Stromal cell of bone marrow (primary cell): ENCODE measurements around the gene OR52E8.

ENCODE experiments used
- DNase-seq: peaks from one replicate; pipeline ENCODE4 v3.0.0-alpha.2; 2012; ENCODE audit warnings: low read depth

The OR52E8 gene

DNA sequence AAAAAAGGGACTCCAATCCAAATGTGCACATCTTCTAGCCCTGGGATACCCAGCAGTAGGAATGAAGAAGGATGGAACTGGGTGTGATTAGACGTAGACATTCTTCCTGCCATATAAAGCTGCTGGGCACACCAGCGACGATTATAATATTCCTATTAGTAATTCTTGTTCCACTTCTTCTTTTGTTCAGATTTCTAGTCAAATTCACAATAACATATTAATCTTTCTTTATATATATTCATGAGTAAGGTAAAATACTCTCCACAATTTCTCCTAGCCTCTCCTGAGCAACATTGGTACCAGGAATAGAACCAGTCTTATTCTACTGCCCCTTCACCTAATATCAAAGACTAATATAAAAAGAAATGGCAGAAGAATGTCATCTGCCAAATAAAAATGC is at the start of gene OR52E8:
OR52E8 (minus strand) TSS at position 101 of the 400 bp plus-strand sequence; CDS start at position 101, 0 bp downstream.
- DNase-seq, result no peak

DNA sequence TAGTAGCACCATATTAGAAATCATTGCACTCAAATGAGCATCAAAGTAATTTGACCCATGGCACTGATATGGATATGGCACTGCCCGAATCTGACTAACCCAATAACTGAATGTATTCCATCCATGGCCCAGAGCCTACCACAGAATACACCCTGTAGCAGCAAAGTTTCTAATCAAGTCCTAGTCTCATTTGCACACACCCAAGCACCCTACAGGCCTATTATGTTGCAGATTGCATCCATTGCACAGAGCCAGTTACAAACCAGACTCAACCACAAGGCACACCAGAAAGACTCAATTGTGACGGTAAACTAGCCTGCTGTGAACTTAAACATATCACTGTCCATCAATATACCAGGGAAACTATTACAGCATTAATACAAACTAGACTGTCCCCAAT is 42.0 kb upstream of the OR52E8 start:
- no peak for DNase-seq

- no peak for DNase-seq
Measured at GRCh38 chr11:5892908-5893307, 35.4 kb upstream of the OR52E8 start, which contains the start of gene OR52E5. TSS of gene OR52E5 (plus strand) at chr11:5893208. CDS start at chr11:5900777, 7,569 bp downstream.

- DNase-seq, result no peak
Measured at GRCh38 chr11:5891216-5891800, 33.8 kb upstream of the OR52E8 start.

DNA sequence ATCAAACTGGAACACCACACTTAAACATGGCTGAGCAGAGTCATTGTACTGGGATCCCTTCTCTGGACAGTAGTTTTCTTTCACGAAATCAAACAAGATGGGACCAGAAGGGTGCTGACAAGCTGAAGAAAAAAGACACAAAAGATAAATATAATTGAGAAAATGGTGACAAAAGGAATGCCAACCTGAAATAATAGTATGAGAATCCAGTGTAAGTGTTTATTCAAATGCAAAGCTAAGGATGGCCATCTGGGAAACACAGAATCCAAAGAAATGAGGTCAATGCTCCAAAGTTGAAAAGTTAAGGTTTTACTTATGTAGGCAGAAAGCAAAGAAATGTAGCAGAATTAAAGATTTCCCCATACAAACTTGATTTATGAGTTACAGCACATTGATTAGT is 30.2 kb upstream of the OR52E8 start:
- DNase-seq, result no peak

GRCh38 chr11:5887172-5887571 is 29.7 kb upstream of the OR52E8 start:
- DNase-seq, result no peak

- no peak for DNase-seq
Measured at GRCh38 chr11:5881756-5882155, 24.3 kb upstream of the OR52E8 start.

GRCh38 chr11:5880329-5880728 is 22.8 kb upstream of the OR52E8 start, which contains the start of gene OR52E4:
TSS of gene OR52E4 (plus strand) at chr11:5880629. CDS start at chr11:5884293, 3,664 bp downstream.
- DNase-seq, result no peak

- DNase-seq, result no peak
Measured at GRCh38 chr11:5878564-5878963, 21.1 kb upstream of the OR52E8 start.

DNA sequence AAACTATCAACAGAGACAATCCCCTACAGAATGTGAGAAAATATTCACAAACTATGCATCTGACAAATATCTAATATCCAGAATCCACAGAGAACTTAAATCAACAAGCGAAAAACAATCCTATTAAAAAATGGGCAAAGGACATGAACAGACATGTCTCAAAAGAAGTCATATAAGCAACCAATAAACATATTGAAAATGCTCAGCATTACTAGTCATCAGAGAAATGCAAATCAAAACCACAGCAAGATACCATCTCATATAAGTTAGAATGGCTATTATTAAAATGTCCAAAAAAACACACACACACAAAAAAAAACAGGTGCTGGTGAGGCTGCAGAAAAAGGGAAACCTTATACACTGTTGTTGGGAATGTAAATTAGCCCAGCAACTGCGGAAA is 8.3 kb upstream of the OR52E8 start:
- no peak for DNase-seq

GRCh38 chr11:5851002-5851401 is 6.5 kb downstream of the OR52E8 start:
- DNase-seq, result no peak

- DNase-seq, result no peak
Measured at GRCh38 chr11:5847711-5848110, 9.8 kb downstream of the OR52E8 start.

- DNase-seq, result no peak
Measured at GRCh38 chr11:5846701-5847100, 10.8 kb downstream of the OR52E8 start.

DNA sequence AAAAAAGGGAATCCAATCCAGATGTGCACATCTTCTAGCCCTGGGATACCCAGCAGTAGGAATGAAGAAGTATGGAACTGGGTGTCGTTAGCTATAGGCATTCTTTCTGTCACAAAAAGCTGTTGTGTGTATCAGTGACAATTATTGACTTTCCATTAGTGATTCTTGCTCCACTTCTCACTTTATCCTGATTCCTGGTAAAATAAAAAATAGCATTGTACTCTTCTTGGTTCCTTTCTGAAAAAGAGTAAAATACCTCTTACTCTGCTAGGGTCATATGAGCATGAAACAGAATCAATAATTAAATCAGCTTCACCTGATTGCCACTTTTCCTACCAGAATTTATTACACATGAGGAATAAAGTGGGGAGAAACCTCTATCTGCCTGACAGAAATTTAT is 15.7 kb downstream of the OR52E8 start, which contains the start of gene OR52E6:
OR52E6 (minus strand) TSS at position 101 of the 400 bp plus-strand sequence; CDS start at position 101, 0 bp downstream.
- no peak for DNase-seq

DNA sequence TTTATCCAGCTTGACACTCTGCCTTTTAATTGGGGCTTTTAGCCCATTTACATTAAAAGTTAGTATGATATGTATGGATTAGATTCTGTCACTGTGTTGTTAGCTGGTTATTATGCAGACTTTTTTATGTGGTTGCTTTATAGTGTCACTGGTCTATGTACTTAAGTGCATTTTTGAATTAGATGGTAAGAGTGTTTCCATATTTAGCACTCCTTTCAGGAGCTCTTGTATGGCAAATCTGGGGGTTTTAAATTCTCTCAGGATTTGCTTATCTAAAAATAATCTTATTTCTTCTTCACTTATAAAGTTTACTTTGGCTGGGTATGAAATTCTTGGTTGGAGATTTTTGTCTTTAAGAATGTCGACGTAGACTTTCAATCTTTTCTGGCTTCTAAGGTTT is 19.8 kb downstream of the OR52E8 start:
- no peak for DNase-seq

DNA sequence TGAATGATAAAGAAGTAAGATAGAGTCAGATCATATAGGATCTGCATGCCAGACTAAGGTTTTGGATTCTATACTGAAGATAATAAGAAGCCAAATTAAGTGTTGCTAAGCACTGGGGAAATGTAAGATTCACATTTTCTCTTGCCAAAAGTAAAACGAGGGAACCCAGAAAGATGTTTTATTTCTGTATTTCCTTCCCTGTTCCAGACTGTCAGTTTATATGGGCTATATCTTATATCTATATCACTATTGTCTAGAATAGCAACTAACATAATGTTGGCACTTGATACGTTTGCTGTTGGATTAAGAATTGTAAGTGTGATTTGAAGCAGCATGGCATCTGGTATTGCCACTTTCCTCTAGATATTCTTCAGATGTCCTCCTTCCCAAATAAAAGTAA is 24.0 kb downstream of the OR52E8 start:
- DNase-seq, result no peak

DNA sequence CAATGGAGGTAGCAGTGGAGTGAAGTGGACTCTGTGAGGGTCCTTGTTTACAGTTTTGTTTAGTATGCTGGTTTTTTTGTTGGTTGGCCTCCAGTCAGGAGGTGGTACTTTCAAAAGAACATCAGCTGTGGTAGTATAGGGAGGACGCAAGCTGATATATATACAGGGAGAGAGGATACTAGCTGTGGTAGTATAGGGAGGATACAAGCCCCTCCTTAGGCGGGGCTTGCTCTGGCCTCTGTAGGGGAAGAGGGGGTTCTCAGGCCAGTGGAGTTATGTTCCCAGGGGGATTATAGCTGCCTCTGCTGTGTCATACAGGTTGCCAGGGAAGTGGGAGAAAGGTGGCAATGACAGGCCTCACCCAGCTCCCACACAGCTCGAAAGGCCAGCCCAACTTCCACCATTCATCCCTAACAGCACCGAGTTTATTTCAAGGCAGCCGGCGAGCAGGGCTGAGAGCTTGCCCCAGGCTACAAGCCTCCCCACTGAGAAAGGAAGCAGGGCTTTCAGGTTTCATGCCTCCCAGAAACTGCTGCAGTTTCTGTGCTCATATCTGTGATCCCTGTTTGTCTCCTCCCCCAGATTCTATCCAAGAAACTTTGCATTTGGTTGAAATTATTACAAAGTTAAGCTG is 26.2 kb downstream of the OR52E8 start:
- DNase-seq, result no peak

DNA sequence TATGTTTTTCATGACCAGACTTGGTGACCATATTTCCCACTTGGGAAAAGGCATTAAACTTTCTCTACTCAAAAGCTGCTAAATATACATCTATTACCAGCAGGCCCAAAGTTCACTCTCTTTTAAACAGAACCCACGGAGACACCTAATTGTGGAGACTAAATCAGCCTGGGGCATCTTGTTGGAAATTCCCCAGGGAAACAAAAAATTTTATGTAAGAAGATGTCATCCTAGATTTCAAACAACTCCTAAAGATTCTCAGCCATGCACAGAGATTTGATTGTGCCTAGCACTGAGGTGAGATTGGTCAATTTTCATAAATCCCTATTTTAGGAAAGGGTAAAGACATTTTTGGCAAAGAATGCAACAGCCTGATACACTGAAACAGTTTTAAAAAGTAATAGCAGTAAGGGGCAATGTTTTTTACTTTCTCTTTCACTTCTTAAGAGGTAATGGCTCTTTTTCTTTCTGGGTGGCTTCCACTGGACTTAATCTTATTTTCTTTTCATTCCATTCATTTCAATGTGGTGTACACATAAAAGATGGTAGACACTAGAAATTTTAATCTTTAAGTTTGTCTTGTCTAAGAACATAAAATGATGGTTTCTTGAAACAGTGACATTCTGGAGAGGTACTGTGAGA is 39.1 kb downstream of the OR52E8 start:
- DNase-seq, result no peak

GRCh38 chr11:5815534-5815933 is 42.0 kb downstream of the OR52E8 start:
- no peak for DNase-seq

- DNase-seq, result no peak
Measured at GRCh38 chr11:5809905-5810795, 47.3 kb downstream of the OR52E8 start.

GRCh38 chr11:5809122-5809519 is 48.4 kb downstream of the OR52E8 start:
- DNase-seq, result no peak

GRCh38 chr11:5808500-5809121 is 48.9 kb downstream of the OR52E8 start, which contains the start of gene OR52N2:
TSS of gene OR52N2 (plus strand) at chr11:5808924. CDS start at chr11:5820336, 11,412 bp downstream.
- peak; percentile 44 for DNase-seq
